ENCODE results near the gene IFNGR2. TPM values are rescaled to one million over a fixed set of nuclear protein-coding genes. Genes with fewer than 3 reads are reported as not detected.

The IFNGR2 gene
- total RNA-seq, 1 experiment from 2014 or later = 44.1 TPM

- Mint-ChIP-seq H3K4me3 (no peak overlapping the region), H3K27ac (peak overlapping the region in 1 of 3 experiments; percentile 46; a peak in 2 of 7 replicates), H3K36me3 (ENCODE audit: insufficient read depth in 1 of 3, low read depth in 3 of 3) (peaks cover 25 to 69% (median 59%) of the 10 kb centered on the region in 3 experiments; a peak in 6 of 7 replicates), H3K27me3 (ENCODE audit: low read depth) (no peaks in the 10 kb centered on the region), H3K9me3 (no peaks in the 10 kb centered on the region), H3K4me1 (no peaks in the 10 kb centered on the region)
- Histone ChIP-seq H3K9me3 (ENCODE audit: control insufficient read depth, low read depth, low read length) (no peaks in the 10 kb centered on the region), H3K4ac (ENCODE audit: low read depth, low read length) (no peak overlapping the region), H3K27ac (ENCODE audit: insufficient read length, low read depth, low read length) (no peak overlapping the region), H4K20me1 (ENCODE audit: control insufficient read depth, insufficient read depth, insufficient read length) (no peaks in the 10 kb centered on the region), H3K4me1 (ENCODE audit: insufficient read depth, low read length) (no peaks in the 10 kb centered on the region), H3K23ac (ENCODE audit: insufficient read length, low read depth, low read length) (no peak overlapping the region), H3K18ac (ENCODE audit: insufficient read length, low read depth, low read length) (no peak overlapping the region), H2BK5ac (ENCODE audit: insufficient read length, low read length) (no peak overlapping the region), H2BK15ac (ENCODE audit: low read depth, low read length) (no peak overlapping the region), H2BK120ac (ENCODE audit: low read depth, low read length, poor library complexity, severe bottlenecking) (no peak overlapping the region), H4K91ac (ENCODE audit: insufficient read length, low read depth, low read length) (no peak overlapping the region), H4K5ac (ENCODE audit: insufficient read length, low read depth, low read length) (no peak overlapping the region), H2BK12ac (ENCODE audit: insufficient read length, low read depth, low read length) (no peak overlapping the region), H2AK5ac (ENCODE audit: insufficient read length, low read length) (no peak overlapping the region), H4K8ac (replicated peaks; ENCODE audit: insufficient read length, low read depth, low read length) (no peak overlapping the region), H3K9ac (ENCODE audit: extremely low read depth, insufficient read length, low read length) (no peak overlapping the region), H3K23me2 (ENCODE audit: insufficient read length, low read depth, low read length, poor library complexity, severe bottlenecking) (no peaks in the 10 kb centered on the region), H2BK20ac (ENCODE audit: low read depth, low read length, poor library complexity, severe bottlenecking) (no peak overlapping the region), H3K4me2 (ENCODE audit: insufficient read depth, insufficient read length, low read length) (no peak overlapping the region), H3T11ph (ENCODE audit: low read length) (no peak overlapping the region), H3K27me3 (ENCODE audit: insufficient read depth, low read length) (0 out of 2 replicates have a peak, but pooled peaks cover 3% of the 10 kb centered on the region), H3K14ac (ENCODE audit: insufficient read depth, low read length) (no peak overlapping the region), H3K79me2 (ENCODE audit: insufficient read depth, low read length) (no peaks in the 10 kb centered on the region), H2AFZ (ENCODE audit: low read length) (no peak overlapping the region), H3K56ac (ENCODE audit: insufficient read length, low read depth, low read length) (no peak overlapping the region), H3K79me1 (ENCODE audit: insufficient read depth, low read depth, low read length, poor library complexity, severe bottlenecking) (no peaks in the 10 kb centered on the region)
- no peak for TF ChIP-seq CTCF (conservative IDR thresholded peaks at IDR 0.05)
- no peak for DNase-seq
- no CpG with 5 or more reads among the region's 5 CpGs for WGBS (ENCODE audit: extremely low coverage, insufficient read length, low lambda C conversion rate)
Observed at GRCh38 chr21:33434770-33435360, 31.7 kb downstream of the IFNGR2 start.
